Epithelial cell of proximal tubule (primary cell): ENCODE measurements around the gene TMEM158. TPM values are rescaled to one million over a fixed set of nuclear protein-coding genes. Genes with fewer than 3 reads are reported as not detected.
A peak's percentile ranks its signal among the peaks of the same experiment; 100 is the strongest.

Experiments
- DNase-seq: peaks from one replicate; pipeline ENCODE4 v3.0.0-alpha.2; 2011; ENCODE audit warnings: low read depth
- H3K4me3 ChIP-seq: 2 replicates; pipeline ENCODE4 v1.5.1; 2011; ENCODE audit warnings: low read depth, mild to moderate bottlenecking, low read length
- CTCF ChIP-seq: conservative IDR thresholded peaks from 2 replicates; pipeline ENCODE4 v1.5.1; 2012; ENCODE audit warnings: low read depth, mild to moderate bottlenecking, low read length
- total RNA-seq: library from RNA; depleted of rRNA; stranded (reverse); fragments of >200 nt; gene quantifications from 2 replicates; pipeline ENCODE4 v1.2.3, GENCODE V29; 2015

The TMEM158 gene
- 5.0 and 5.7 TPM in 2 replicates for total RNA-seq

DNA sequence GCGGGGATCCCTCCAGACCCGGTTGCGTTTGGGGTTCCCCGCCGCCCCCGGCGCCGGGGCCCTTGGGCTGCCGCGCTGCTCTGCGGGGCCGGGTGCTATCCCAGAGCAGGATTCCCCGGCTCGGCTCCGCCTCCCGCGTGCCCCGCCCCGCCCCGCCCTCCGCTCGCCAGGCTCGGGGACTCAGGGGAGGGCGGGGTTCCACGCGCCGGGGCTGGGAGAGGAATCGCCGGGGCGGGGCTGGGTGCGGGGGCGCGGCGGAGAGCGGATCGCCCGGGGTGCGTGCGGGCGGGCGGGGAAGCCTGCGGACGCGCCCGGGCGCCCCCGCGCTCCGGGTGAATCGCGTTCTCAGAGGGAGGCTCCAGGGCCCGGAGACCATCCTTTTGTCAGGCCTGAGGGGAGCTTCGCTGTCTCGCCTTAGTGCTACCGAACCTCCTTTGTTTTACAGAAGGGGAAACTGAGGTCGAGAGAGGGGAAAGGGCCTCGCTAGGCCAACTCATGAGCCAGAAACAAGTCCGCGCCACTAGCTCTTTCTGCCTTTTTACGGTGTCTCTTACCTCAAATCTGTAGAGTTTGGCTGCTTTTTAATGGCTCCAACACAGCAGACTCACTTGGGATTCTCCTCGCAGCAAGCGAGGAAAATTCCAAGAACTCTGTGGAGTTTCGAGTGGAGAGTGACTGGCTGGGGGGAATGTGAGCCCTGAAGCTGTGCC is at the start of gene TMEM158:
Gene TMEM158 (minus strand): TSS at position 82 of the 710 bp plus-strand sequence. CDS start 260 bp downstream, outside the sequence.
- no peak for DNase-seq
- no peak for TF ChIP-seq CTCF
- peak within 1 kb of the TSS; percentile 56 for H3K4me3 ChIP-seq

GRCh38 chr3:45275006-45275704 is 49.1 kb upstream of the TMEM158 start:
- no peak for DNase-seq
- TF ChIP-seq CTCF: no peak
- H3K4me3 ChIP-seq: no peak overlapping the region

DNA sequence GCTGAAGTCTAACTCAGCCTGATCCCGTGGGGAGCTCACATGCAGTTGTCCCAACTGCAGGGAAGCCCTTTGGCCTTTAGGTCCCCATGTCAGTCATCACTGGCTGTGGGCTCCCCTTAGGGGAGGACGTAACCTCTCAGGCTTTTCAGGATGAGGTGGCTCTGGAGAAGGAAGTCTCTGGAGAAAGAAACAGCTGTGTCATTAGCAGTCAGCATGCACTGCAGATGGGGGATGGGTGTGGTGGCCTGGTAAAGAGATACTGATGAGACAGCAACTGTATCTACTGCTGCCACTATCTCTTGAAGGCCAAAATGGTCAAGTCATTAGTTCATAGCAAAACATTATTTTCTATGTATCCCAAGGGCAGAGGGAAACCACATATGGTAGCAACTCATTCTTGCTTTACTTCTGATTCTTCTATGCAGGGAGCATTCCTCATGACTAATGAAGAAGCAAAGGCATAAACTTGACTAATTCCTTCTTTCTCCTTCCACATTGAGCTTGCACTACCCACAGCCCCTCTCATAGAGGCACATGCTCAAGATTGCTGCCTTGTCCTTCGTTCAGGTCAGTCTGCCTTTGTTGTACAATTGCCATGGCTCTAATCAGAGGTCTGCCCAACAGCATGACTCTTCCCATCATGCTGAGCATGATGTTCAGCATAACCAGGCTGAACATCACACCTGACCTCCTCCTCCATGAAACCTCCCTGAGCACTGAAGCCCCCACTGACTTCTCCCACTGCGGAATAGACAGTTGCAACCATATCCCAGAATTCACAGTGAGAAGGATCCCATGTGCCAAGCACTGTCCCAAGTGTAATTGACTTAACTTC is 47.8 kb upstream of the TMEM158 start:
- no peak for DNase-seq
- TF ChIP-seq CTCF: no peak
- no peak overlapping the region for H3K4me3 ChIP-seq

DNA sequence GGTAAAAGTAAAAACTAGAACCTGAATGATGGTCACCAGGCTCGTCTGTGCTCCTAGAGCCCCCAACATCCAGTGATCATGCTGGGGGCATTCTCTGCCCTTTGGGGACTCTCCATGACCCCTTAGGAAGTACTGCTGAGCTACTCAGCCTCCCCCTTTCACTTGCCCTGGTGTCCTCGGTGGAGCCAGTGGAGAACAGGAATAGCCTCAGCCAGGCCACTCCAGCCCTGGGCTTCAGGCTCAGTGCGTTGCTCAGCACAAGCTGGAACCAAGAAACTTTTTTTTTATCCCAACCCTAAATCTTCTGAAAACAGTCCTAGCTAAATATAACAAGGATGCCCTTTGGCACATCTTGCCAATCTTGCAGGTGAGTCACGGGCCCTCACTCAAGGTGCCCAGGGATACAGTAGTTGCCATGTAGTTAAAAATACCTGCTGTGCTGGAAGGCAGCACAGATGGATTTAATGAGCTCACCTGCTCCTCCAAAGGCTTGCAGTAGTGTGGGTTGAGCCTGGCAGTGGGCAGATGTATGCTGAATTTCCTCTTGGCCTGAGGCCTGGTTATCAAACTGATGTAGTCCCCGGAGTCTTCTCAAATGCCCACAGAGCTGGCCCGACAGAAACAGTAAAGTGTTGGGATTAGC is 46.9 kb upstream of the TMEM158 start:
- no peak overlapping the region for H3K4me3 ChIP-seq
- DNase-seq: no peak
- TF ChIP-seq CTCF: no peak

DNA sequence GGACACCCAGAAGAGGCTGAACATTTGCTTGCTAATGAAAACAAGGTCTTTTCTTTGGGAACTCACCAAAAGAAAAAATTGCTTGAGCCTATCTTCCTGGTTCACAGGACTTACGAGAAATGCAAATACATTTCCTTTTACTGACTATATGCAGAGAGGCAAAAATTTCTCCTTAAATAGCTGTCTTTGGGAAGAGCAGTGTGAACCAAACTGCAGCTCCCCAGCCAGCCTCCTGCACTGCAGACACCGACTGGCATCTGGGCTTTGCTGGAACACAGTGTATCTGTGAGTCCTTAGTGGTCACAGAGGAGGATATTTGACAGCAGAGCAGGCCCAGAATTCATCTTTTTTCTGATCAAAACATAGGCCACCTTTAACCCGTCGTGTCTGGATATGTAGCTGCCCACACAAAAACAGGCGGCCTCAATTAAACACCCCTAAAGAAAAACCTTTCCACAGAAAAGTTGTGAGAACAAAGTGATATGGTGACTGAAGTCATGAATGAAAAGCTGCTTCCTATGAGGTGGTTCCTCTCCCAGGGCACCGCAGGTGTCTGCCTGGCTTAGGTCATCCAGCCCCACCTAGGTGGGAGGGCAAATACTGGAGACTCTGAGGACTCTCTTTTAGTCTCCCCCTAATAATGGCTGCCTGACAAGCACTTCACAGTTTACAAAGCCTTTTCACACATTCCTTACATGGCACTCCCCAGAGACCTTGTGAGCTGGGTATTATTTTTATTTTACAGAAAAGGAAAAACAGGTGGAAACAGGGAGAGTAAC is 46.1 kb upstream of the TMEM158 start:
- DNase-seq: no peak
- TF ChIP-seq CTCF: no peak
- no peak overlapping the region for H3K4me3 ChIP-seq

DNA sequence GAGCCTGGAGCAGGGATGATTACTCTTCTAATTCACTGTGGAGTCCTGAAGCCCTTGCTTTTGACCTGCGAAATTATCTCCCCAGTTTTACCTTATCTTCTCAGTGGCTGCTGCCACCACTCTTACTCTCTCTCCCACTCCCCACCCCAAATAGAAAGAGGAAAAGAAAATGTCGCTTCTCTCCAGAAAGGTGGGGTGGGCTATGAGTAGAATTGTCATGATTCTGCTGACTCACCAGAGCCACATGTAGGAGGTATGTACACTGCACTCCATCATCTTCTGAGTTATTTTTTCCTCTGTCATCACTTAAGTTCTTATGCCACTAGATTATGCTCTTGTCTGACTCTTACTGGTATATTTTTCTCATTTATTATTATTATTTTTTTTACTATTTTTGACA is 43.9 kb upstream of the TMEM158 start:
- no peak overlapping the region for H3K4me3 ChIP-seq
- no peak for TF ChIP-seq CTCF
- DNase-seq: no peak
